Epithelial cell of proximal tubule (primary cell): ENCODE measurements around the gene DTD1. TPM values are rescaled to one million over a fixed set of nuclear protein-coding genes. Genes with fewer than 3 reads are reported as not detected.

Experiments used
- DNase-seq: peaks from one replicate; pipeline ENCODE4 v3.0.0-alpha.2; 2011; ENCODE audit warnings: low read depth
- H3K4me3 ChIP-seq: 2 replicates; pipeline ENCODE4 v1.5.1; 2011; ENCODE audit warnings: low read depth, mild to moderate bottlenecking, low read length
- CTCF ChIP-seq: conservative IDR thresholded peaks from 2 replicates; pipeline ENCODE4 v1.5.1; 2012; ENCODE audit warnings: low read depth, mild to moderate bottlenecking, low read length
- total RNA-seq: library from RNA; depleted of rRNA; stranded (reverse); fragments of >200 nt; gene quantifications from 2 replicates; pipeline ENCODE4 v1.2.3, GENCODE V29; 2015

The DTD1 gene
- total RNA-seq, 1 donor from 2014 or later = 90.3 TPM

- DNase-seq = no peak
- H3K4me3 ChIP-seq = no peak overlapping the region
- no peak for TF ChIP-seq CTCF
These were observed 127.7 kb downstream of the DTD1 start for GRCh38 chr20:18715564-18715963.

- TF ChIP-seq CTCF = no peak
- DNase-seq = no peak
- H3K4me3 ChIP-seq = no peak overlapping the region
These were observed 129.2 kb downstream of the DTD1 start for GRCh38 chr20:18717062-18717461.

- H3K4me3 ChIP-seq = no peak overlapping the region
- no peak for DNase-seq
- TF ChIP-seq CTCF = peak; percentile 27
These were observed 130.3 kb downstream of the DTD1 start for GRCh38 chr20:18718129-18718528.

GRCh38 chr20:18719426-18719825 lies 131.6 kb downstream of the DTD1 start:
- no peak overlapping the region for H3K4me3 ChIP-seq
- no peak for DNase-seq
- TF ChIP-seq CTCF = no peak

GRCh38 chr20:18721551-18722115 lies 133.8 kb downstream of the DTD1 start:
- DNase-seq = no peak
- no peak for TF ChIP-seq CTCF
- no peak overlapping the region for H3K4me3 ChIP-seq

GRCh38 chr20:18722371-18722770 lies 134.5 kb downstream of the DTD1 start:
- DNase-seq = no peak
- H3K4me3 ChIP-seq = no peak overlapping the region
- TF ChIP-seq CTCF = no peak

- no peak overlapping the region for H3K4me3 ChIP-seq
- no peak for DNase-seq
- no peak for TF ChIP-seq CTCF
These were observed 136.2 kb downstream of the DTD1 start for GRCh38 chr20:18724077-18724476.
